Lung microvascular endothelial cell (primary cell): ENCODE data around the gene RAI14. TPM values are rescaled to one million over a fixed set of nuclear protein-coding genes. Genes with fewer than 3 reads are reported as not detected.
"Not testable (repeated sequence)": the region's sequence is repeated elsewhere in the genome, so short reads cannot be mapped to it uniquely, and the experiment has no call there.

Source experiments
- DNase-seq, 2 donors: peaks; one replicate each; pipeline versions ENCODE4 v3.0.0 to v3.0.0-alpha.2; 2010; ENCODE audit warnings: low read depth in 2 of 2
- total RNA-seq: library from RNA; depleted of rRNA; stranded (reverse); fragments of >200 nt; gene quantifications from 2 replicates; pipeline ENCODE4 v1.2.1, GENCODE V29; 2014

The RAI14 gene
- total RNA-seq, 1 donor from 2014 or later = 187 TPM

- DNase-seq = no peak
Observed at GRCh38 chr5:34724741-34725140, 68.6 kb downstream of the RAI14 start.

GRCh38 chr5:34727166-34727749, 71.1 kb downstream of the RAI14 start:
- DNase-seq = not testable (repeated sequence)

GRCh38 chr5:34728236-34728635, 72.1 kb downstream of the RAI14 start:
- no peak for DNase-seq

GRCh38 chr5:34731435-34732232, 75.5 kb downstream of the RAI14 start:
- no peak for DNase-seq

- DNase-seq = no peak
Observed at GRCh38 chr5:34734326-34734725, 78.2 kb downstream of the RAI14 start.

- DNase-seq = no peak
Observed at GRCh38 chr5:34735491-34736426, 79.6 kb downstream of the RAI14 start.

GRCh38 chr5:34736445-34737115, 80.5 kb downstream of the RAI14 start:
- DNase-seq = no peak

- no peak for DNase-seq
Observed at GRCh38 chr5:34737731-34738130, 81.6 kb downstream of the RAI14 start.

- DNase-seq = no peak
Observed at GRCh38 chr5:34738381-34738780, 82.3 kb downstream of the RAI14 start.

GRCh38 chr5:34740389-34740806, 84.3 kb downstream of the RAI14 start:
- no peak for DNase-seq

- DNase-seq = no peak
Observed at GRCh38 chr5:34742061-34742460, 85.9 kb downstream of the RAI14 start.

- peak in 1 of 2 donors; percentile 36 for DNase-seq
Observed at GRCh38 chr5:34743878-34744277, 87.8 kb downstream of the RAI14 start.

GRCh38 chr5:34748431-34748830, 92.3 kb downstream of the RAI14 start:
- DNase-seq = no peak

GRCh38 chr5:34749431-34749873, 93.3 kb downstream of the RAI14 start:
- DNase-seq = no peak

GRCh38 chr5:34750206-34750605, 94.1 kb downstream of the RAI14 start:
- DNase-seq = no peak

GRCh38 chr5:34751807-34752736, 95.9 kb downstream of the RAI14 start:
- DNase-seq = no peak

- DNase-seq = not testable (repeated sequence)
Observed at GRCh38 chr5:34753236-34753635, 97.1 kb downstream of the RAI14 start.

GRCh38 chr5:34755926-34756325, 99.8 kb downstream of the RAI14 start:
- DNase-seq = no peak

GRCh38 chr5:34756781-34757624, 100.9 kb downstream of the RAI14 start:
- DNase-seq = no peak
